ENCODE measurements around the gene LMTK3.

GRCh38 chr19:48469934-48470680 lies 41.5 kb downstream of the LMTK3 start:
- TF ChIP-seq YY1 (IDR thresholded peaks at IDR 0.05; ENCODE audit: insufficient read depth, insufficient read length): no peak
- no peak for TF ChIP-seq ZNF274 (IDR thresholded peaks at IDR 0.05; ENCODE audit: low read depth, low read length)
- no peak for TF ChIP-seq SUZ12 (IDR thresholded peaks at IDR 0.05; ENCODE audit: extremely low read depth, insufficient read depth, insufficient read length)
